HL-60/S4 treated with phorbol 12-myristate 13-acetate at 8.2 ng/mL for 4 days and 3 days (cell line): ENCODE results near the gene TMEM209.

ENCODE experiments used
- in situ Hi-C: fragments of 300-500 bp; cut with MboI; formaldehyde crosslinking; loops from 2 replicates; pipeline ENCODE4 v1.15.0; 2022; ENCODE audit warnings: low sequenced_read_pairs

TMEM209 gene

DNA sequence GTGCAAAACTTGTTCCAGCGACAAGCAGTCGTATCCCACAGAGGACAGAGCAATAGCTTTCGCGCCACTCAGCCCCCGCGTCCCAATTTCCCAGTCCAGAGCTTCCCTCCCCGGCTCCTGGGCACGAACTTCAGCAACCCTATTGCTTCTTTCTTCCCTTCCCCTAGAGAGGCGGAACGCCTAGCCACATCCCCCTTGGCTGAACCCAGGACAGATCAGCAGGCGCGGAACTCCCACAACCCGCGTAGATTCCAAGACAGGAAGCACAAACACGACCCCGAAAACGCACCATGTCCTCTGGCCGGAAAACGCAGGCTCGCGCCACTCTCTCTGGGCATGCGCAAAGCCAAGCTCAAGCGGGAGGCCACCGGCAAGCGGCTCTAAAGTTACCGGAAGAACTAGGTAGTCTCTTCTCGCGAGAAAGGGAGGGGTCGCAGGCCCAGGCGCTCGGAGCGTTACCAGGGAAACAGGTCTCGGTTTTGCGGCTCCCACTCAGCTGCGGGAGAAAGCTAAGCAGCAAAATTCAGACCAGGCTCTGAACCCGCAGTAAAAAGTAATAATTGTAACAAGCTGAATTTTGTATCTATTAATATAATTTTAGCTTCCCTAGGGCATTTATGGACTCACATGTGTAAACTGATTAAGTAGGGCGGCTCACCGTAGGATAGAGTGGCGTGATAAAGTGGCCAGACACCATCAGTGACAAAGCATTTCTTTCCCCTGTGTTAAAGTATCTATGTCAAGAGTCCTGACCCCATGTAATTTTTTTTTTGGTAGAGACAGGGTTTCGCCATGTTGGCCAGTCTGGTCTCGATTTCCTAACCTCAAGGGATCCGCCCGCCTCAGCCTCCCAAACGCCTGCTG is at the start of gene TMEM209:
TSS of gene TMEM209 (minus strand) at position 323 of the 864 bp plus-strand sequence. CDS start at position 292, 31 bp downstream.
- in situ Hi-C loops = no loop called here

DNA sequence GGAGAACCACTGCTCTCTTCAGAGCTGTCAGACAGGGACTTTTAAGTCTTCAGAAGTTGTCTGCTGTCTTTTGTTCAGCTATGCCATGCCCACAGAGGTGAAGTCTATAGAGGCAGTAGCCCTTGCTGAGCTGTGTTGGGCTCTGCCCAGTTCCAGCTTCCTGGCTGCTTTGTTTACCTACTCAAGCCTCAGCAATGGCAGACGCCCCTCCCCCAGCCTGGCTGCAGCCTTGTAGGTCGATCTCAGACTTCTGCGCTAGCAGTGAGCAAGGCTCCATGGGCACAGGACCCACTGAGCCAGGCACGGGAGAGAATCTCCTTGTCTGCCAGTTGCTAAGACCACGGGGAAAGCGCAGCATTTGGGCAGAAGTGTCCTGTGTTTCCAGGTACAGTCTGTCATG is 49.3 kb upstream of the TMEM209 start:
- in situ Hi-C loops = no loop called here

DNA sequence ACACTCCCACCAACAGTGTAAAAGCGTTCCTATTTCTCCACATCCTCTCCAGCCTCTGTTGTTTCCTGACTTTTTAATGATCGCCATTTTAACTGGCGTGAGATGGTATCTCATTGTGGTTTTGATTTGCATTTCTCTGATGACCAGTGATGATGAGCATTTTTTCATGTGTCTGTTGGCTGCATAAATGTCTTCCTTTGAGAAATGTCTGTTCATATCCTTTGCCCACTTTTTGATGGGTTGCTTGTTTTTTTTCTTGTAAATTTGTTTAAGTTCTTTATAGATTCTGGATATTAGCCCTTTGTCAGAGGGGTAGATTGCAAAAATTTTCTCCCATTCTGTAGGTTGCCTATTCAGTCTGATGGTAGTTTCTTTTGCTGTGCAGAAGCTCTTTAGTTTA is 44.4 kb upstream of the TMEM209 start:
- in situ Hi-C loops = loop anchor here (25.0 kb wide), 1 partner anchor 513 kb away; no protein-coding TSS in a partner anchor

DNA sequence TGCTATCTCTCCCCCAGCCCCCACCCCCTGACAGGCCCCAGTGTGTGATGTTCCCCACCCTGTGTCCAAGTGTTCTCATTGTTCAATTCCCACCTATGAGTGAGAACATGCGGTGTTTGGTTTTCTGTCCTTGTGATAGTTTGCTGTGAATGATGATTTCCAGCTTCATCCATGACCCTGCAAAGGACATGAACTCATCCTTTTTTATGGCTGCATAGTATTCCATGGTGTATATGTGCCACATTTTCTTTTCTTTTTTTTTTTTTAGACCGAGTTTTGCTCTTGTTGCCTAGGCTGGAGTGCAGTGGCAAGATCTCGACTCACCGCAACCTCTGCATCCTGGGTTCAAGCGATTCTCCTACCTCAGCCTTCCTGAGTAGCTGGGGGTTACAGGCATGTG is 43.6 kb upstream of the TMEM209 start:
- in situ Hi-C loops = loop anchor here (25.0 kb wide), 1 partner anchor 513 kb away; no protein-coding TSS in a partner anchor

- in situ Hi-C loops = loop anchor here (25.0 kb wide), 1 partner anchor 516 kb away; no protein-coding TSS in a partner anchor
These were observed 41.3 kb upstream of the TMEM209 start for GRCh38 chr7:130246491-130246890.

- in situ Hi-C loops = loop anchor here (25.0 kb wide), 1 partner anchor 519 kb away; no protein-coding TSS in a partner anchor
These were observed 38.3 kb upstream of the TMEM209 start for GRCh38 chr7:130243486-130243885.

- in situ Hi-C loops = loop anchor here (25.0 kb wide), 1 partner anchor 520 kb away; no protein-coding TSS in a partner anchor
These were observed 37.2 kb upstream of the TMEM209 start for GRCh38 chr7:130242198-130243014.

DNA sequence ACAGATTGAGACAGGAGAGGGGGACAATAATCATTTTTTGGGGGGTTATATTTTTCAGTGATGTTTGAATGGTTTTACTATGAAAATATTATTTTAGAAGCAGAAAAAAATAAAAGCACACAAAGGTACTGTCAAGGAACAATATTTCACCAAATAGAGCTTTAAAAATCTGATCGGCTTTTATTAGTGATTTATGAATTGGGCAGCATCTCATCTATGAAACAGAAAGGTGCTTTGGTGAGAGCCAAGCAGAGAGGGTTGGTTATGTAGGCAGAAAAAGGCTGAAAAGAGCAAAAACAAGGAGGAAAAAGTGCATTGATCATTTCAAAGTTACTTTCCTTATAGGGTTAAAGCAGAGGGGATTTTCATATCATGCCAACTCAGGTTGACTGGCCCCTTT is 35.0 kb upstream of the TMEM209 start:
- in situ Hi-C loops = loop anchor here (25.0 kb wide), 1 partner anchor 522 kb away; no protein-coding TSS in a partner anchor

GRCh38 chr7:130236361-130236760 is 31.2 kb upstream of the TMEM209 start:
- in situ Hi-C loops = loop anchor here (25.0 kb wide), 1 partner anchor 526 kb away; no protein-coding TSS in a partner anchor

DNA sequence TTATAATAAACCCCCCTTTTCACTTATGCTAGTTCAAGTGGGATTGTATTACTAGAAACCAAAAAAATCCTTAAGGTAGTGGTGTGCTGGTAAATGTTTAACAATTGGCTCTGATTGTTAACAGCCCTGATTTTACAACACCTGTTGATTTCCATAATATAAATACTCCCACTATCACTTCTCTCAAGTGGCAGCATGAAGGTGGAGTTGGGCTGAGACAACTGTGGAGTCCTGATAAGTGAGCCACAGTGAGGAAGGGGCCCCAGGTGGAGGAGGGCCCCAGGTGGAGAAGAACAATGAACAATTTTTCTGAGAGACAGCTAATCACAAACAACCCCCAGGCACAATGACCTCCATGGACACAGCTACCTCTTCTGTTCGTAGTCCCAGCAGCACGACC is 28.9 kb upstream of the TMEM209 start:
- in situ Hi-C loops = loop anchor here (25.0 kb wide), 1 partner anchor 528 kb away; no protein-coding TSS in a partner anchor

- in situ Hi-C loops = loop anchor here (25.0 kb wide), 1 partner anchor 530 kb away; no protein-coding TSS in a partner anchor
These were observed 27.0 kb upstream of the TMEM209 start for GRCh38 chr7:130232209-130232608.

- in situ Hi-C loops = loop anchor here (25.0 kb wide), 1 partner anchor 531 kb away; no protein-coding TSS in a partner anchor
These were observed 26.6 kb upstream of the TMEM209 start for GRCh38 chr7:130231792-130232191.

DNA sequence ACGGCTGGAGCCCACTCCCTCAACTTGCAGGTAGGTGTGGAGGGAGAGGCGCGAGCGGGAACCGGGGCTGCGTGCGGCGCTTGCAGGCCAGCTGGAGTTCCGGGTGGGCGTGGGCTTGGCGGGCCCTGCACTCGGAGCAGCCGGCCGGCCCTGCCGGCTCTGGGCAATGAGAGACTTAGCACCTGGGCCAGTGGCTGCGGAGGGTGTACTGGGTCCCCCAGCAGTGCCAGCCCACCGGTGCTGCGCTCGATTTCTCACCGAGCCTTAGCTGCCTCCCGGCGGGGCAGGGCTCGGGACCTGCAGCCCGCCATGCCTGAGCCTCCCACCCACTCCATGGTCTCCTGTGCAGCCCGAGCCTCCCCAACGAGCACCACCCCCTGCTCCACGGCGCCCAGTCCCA is 24.8 kb upstream of the TMEM209 start:
- in situ Hi-C loops = loop anchor here (25.0 kb wide), 1 partner anchor 532 kb away; no protein-coding TSS in a partner anchor

GRCh38 chr7:130228840-130229502 is 23.8 kb upstream of the TMEM209 start:
- in situ Hi-C loops = loop anchor here (25.0 kb wide), 1 partner anchor 533 kb away; no protein-coding TSS in a partner anchor

DNA sequence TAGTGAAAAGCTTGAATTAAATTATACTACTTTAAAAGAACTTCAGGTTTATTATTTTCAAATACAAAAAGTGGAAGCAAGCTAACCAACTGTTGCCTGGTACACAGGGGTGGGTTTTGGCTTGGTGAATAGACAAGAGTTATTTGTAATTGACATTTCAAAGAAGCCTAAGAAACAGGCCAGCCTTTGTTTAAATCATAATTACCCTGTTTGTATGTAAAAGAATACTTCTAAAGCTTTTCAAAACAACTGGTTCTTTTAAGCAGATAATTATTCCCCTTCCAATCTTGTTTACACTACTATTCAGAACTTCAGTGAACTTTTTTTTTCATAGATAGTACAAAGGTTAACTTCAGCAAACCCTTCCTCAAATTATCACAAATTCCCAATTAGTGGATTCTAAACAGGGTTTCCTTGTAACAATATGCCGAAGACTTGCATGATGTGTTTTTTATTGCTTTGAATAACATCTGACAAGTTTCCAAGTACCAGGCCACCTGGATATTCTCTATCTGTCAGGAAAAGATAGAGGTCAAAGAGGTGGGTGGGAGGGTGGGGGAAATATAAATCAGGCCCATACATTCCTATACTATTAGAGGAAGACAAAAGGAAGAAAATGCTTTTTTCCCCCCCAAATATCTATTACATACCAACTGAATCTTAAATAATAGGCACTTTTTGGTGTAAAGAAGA is 22.8 kb upstream of the TMEM209 start:
- in situ Hi-C loops = loop anchor here (25.0 kb wide), 1 partner anchor 534 kb away; no protein-coding TSS in a partner anchor

DNA sequence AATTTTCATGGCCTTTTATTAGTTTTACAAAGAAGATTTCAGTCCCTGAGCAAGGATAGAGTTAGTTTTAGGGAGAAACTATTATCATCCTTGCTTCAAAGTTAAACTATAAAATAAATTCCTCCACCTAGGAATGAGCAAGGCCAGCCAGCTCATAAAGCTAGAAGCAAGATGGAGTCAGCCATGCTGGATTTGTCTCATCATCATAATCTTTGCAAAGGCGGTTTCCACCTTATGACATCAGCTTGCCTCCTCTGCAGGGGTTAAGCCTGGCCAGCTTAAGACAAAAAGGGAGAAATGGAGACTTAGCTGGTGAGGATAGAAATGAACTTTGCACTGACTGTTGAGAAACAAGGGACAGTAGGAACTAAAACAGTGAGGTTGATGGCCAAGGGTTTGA is 21.1 kb upstream of the TMEM209 start:
- in situ Hi-C loops = loop anchor here (25.0 kb wide), 1 partner anchor 536 kb away; no protein-coding TSS in a partner anchor

GRCh38 chr7:130224923-130225322 is 19.7 kb upstream of the TMEM209 start:
- in situ Hi-C loops = loop anchor here (25.0 kb wide), 1 partner anchor 537 kb away; no protein-coding TSS in a partner anchor

DNA sequence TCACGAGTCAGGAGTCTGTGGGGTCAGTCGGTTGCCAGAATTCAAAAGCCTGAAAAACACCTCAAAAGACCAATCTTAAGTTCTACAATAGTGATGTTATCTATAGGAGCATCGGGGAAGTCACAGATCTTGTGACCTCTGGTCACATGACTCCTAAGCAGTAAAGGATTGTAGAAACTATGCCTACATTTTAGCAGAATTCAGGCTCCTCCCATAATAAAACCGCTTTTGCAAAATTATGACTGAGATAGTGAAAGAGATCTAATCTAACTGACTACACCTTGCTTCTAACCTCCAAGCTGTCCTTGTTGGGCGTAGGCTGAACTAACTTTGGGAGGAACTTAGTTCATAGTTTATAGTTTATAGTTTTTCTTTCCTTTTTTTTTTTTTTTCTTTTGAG is 19.0 kb upstream of the TMEM209 start:
- in situ Hi-C loops = no loop called here

DNA sequence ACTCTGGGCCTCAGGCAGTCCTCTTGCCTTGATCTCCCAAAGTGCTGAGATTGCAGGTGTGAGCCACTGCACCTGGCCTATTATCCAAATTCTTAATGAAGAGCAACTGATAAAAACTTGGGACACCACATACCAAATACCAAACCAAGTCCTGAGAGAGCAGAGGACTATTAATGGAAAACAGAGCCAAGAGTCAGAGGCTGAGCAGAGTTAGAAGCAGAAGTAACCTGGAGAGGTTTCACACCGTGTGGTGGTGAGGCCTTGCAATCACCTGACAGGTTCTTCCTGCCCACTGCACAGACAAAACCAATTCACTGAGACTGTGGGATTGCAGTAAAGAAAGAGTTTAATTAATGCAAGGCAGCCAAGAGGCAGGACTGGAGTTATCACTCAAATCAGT is 18.4 kb upstream of the TMEM209 start:
- in situ Hi-C loops = no loop called here

DNA sequence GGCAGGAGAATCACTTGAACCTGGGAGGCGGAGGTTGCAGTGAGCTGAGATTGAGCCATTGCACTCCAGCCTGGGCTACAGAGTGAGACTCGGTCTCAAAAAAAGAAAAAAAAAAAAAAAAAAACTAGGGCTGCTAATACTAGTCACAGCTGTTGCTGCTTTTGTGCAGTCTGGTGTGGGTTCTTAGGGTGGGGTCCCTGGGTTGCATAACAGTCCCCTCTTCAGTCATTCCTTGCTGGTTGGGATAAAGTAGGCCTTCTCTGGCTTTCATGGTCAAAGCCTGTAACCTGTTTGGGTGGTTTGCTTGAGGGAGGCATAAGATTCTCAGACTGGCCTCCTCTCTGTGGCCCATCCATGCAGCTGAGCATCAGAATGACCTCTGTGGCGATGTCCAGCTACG is 16.5 kb upstream of the TMEM209 start:
- in situ Hi-C loops = no loop called here
